ENCODE results near the gene DDR1.
"Not testable (repeated sequence)": the region's sequence is repeated elsewhere in the genome, so short reads cannot be mapped to it uniquely, and the experiment has no call there.

The DDR1 gene
- total RNA-seq = 6.9 to 16.7 (median 12.7) reads per million in 3 experiments

- peak; percentile 24 for DNase-seq
These were observed at the start of gene DDR1 for GRCh38 chr6:30883685-30884520. DDR1 (plus strand) TSS chr6:30884519; CDS start chr6:30888730, 4,211 bp downstream.

DNA sequence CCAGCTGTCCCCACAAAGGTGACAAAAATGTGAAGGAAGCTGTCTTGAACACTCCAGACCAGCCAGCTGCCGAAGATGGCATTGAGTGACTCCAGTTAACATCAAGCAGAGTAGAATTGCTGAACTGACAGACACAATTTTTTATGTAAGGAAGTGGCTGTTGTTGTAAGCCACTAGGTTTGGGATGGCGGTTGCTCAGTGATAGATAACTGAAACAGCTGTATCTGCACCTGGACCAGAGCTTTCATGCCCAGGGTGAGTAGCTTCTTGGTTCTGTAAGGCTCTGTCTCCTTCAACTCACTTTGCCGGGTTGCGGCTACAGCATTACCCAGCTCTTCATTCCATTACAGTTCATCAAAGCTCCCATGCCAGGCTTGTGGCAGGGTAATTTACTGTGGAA is 49.7 kb upstream of the DDR1 start:
- DNase-seq = peak; percentile 24

DNA sequence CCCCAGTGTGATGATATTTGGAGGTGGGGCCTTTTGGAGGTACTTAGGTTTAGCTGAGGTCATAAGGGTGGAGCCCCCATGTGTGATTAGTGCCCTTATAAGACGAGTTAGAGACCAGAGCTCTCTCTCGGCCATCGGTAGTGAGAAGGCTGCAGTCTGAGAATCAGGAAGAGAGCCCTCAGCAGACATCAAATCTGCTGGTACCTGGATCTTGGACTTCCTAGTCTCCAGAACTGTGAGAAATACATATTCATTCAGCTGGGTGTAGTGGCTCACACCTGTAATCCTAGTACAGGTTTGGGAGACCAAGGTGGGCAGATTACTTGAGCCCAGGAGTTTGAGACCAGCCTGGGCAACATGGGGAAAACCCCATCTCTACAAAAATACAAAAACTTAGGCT is 48.7 kb upstream of the DDR1 start:
- DNase-seq = no peak

DNA sequence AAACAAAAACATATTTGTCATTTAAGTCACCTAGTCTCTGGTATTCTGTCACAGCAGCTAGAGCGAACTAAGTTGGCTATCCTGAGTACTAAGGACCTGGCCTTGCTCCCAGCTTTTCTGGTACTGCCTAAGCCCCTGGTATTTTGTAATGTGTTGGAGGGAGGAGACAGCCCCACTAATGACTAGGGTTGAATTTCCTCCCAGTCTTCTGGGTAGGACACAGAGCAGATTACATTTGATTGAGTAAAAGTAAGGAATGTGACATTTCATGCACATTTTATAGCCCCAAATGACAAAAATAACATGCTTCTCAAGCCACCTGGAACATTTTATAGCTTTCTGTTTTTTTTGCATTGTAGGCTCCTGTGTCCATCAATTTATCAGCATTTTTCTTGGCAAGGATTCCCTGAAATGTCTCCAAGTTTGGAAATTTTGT is 47.9 kb upstream of the DDR1 start:
- no peak for DNase-seq

DNA sequence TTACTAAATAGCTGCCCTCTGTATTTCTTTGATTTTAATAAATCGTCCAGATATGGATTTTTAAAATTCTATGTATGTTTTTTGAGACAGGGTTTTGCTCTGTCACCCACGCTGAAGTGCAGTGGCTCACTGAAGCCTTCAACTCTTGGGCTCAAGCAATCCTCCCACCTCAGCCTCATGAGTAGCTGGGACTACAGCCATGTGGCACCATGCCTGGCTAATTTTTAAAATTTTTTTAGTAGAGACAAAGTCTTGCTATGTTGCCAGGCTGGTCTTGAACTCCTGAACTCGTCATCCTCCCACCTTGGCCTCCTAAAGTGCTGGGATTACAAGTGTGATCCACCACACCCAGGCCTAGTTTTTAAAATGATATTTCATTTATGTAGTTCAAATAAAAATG is 47.4 kb upstream of the DDR1 start:
- no peak for DNase-seq

GRCh38 chr6:30837432-30837831 is 46.9 kb upstream of the DDR1 start:
- no peak for DNase-seq

DNA sequence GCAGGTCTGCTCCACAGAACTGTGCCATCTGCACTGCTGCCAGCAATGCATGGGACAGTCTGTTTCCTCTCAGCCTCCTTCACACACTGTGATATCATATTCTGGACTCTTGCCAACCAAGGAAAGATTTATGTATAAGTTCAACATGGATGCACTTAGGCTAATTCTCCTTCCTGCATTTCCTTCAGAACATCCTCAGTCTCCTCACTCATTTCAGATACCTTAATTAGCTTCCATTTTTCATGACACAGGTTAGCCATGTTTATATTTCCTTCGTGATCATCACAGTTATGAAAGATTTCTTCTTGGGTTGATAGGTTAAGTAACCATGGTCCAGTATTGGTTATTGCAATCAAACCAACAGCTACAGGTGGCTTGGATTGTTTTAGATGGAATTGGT is 46.4 kb upstream of the DDR1 start:
- no peak for DNase-seq

DNA sequence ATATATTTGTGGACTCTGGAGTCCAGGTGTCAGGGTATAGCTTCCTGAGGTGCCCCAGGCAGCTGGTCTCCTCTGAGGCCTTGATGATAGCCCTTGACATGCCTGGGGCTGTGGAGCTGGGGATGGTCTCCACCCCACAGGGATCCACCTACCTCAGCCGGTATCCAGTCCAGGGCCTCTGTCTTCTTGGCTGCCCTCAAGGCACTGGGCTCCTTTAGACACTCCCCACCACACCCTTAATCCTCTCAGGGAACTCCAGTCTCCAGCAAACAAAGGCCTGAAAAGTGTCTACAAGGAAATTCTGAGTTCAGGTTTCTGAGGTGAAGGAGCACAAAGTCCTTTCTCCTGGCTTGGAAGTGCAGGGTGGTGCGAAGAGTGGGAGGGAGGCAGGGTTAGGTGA is 44.6 kb upstream of the DDR1 start:
- DNase-seq = no peak

GRCh38 chr6:30840084-30840934 is 44.0 kb upstream of the DDR1 start:
- no peak for DNase-seq

DNA sequence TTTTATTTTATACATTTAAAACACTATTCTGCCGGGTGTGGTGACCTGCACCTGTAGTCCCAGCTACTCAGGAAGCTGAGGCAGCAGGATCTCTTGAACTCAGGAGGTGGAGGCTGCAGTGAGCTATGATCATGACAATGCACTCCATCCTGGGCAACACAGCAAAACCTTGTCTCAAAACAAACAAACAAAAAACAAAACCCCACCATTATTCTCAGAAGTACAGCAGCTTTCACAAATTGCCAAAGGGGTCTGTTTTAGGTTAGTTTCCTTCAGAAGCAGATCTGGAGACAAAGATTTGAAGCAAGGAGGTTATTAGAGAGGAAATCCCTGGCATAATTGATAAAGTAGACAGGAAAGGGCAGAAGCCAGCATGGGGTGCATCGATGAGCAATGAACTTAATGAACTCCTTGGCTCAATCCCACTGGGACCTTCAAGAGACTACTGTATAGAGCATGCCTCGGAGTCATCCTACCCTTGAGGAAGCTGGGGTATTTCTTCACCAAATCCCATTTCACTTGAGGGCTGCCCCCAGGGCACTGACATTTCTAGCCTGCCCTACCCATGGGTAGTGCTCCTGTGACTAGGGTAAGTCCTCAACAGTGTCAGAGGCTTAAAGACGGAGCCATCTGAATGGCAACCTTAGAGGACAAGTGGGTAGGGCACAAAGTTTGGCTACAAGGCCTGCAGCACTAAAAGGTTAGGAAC is 43.2 kb upstream of the DDR1 start:
- DNase-seq = no peak

- DNase-seq = no peak
These were observed 42.4 kb upstream of the DDR1 start for GRCh38 chr6:30841644-30842504.

DNA sequence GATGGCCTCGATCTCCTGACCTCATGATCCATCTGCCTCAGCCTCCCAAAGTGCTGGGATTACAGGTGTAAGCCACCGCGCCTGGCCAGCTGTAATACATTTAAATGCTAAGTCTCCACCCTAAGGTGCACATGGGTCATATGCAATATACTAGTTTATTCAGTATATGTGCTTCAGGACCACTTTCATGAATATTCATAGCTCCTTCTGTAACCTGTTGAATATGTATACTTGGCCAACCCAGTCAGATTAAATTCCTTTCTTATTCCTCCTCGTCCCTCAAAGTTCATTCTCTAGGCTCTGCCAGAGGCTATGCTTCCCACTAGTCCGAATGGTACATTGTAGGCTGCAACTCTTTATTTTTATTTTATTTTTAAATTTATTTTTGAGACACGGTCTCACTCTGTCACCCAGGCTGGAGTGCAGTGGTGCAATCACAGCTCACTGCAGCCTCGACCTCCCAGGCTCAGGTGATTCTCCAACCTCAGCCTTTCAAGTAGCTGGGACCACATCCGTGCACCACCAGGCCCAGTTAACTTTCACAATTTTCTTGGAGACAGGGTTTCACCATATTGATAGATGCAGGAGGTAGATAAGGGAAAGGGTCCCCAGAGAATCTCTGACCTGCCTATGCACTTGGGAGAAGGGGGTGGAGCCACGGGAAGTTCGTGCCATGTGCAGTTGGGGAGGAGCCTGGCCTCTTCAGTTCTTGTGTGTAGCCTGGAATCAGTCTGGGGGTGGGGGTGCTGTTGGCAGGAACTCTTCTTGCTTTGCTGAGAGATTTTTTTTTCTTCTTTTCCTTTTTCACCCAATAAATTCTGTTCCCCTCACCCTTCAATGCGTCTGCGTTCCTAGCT is 41.3 kb upstream of the DDR1 start:
- DNase-seq = no peak

GRCh38 chr6:30843611-30843998 is 40.7 kb upstream of the DDR1 start:
- no peak for DNase-seq

GRCh38 chr6:30844118-30844535 is 40.2 kb upstream of the DDR1 start:
- no peak for DNase-seq

- DNase-seq = no peak
These were observed 39.1 kb upstream of the DDR1 start for GRCh38 chr6:30845183-30845582.

GRCh38 chr6:30847421-30847970 is 36.8 kb upstream of the DDR1 start:
- no peak for DNase-seq

- DNase-seq = no peak
These were observed 36.3 kb upstream of the DDR1 start for GRCh38 chr6:30847971-30848436.

DNA sequence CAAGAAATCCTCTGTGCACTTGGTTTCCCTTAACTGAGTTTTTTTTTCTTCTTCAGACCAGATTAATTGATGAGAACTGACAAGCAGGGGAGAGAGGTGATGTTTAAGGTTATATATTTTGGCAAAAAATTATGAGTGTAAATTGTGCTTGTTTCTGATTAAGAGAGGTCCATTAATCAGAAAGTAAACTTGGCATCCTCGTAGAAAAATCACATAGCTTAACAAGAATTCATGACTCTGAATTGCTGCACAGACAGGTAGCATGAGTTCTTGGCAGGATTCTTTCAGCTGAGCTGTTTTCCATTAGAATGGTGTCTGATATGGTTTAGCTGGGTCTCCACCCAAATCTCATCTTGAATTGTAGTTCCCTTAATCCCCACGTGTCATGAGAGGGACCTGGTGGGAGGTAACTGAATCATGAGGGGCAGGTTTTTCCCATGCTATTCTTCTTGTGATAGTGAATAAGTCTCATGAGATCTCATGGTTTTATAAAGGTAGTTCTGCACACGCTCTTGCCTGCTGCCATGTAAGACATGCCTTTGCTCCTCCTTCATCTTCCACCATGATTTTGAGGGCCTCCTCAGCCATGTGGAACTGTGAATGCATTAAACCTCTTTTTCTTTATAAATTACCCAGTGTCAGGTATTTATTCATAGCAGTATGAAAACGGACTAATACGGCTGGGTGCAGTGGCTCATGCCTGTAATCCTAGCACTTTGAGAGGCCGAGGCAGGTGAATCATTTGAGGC is 34.2 kb upstream of the DDR1 start:
- no peak for DNase-seq

GRCh38 chr6:30852459-30852858 is 31.9 kb upstream of the DDR1 start:
- not testable (repeated sequence) for DNase-seq

Data from central memory CD4-positive, alpha-beta T cell (primary cell).